C4-2B (cell line): ENCODE data around the gene RNF213.

Experiments
- CTCF ChIP-seq: fragments of 450-650 bp; conservative IDR thresholded peaks from 2 replicates; pipeline ENCODE4 v1.5.1; 2017; ENCODE audit warnings: mild to moderate bottlenecking
- ZFX ChIP-seq: fragments of 450-650 bp; IDR thresholded peaks from 2 replicates; pipeline ENCODE4 v1.6.1; 2017

GRCh38 chr17:80443498-80443897 lies 182.8 kb downstream of the RNF213 start:
- no peak for TF ChIP-seq CTCF
- TF ChIP-seq ZFX = no peak
